Tibial artery (tissue), 4 donors: ENCODE measurements around the gene CXCL16.

Experiments used
- DNase-seq, 2 donors: peaks; one replicate each; pipeline ENCODE4 v3.0.0-alpha.2; 2019
- H3K27ac ChIP-seq, 2 donors: fragments of 200-600 bp; sonication (generic) in 1 of 2; 1 replicate in 1 of 2; 2 replicates in 1 of 2; pipeline ENCODE4 v1.5.1; 2018 to 2019; ENCODE audit warnings: mild to moderate bottlenecking in 1 of 2
- H3K27me3 ChIP-seq, 2 donors: fragments of 200-600 bp; sonication (generic) in 1 of 2; one replicate each; pipeline versions ENCODE4 v1.5.1 to v1.6.0; 2016 to 2019
- H3K36me3 ChIP-seq, 3 donors: fragments of 200-600 bp; sonication (generic) in 2 of 3; one replicate each; pipeline ENCODE4 v1.5.1; 2016 to 2019; ENCODE audit warnings: mild to moderate bottlenecking in 2 of 3
- H3K4me1 ChIP-seq, 4 donors: fragments of 200-600 bp; sonication (generic) in 2 of 4; 1 replicate in 3 of 4; 2 replicates in 1 of 4; pipeline ENCODE4 v1.5.1; 2016 to 2019
- H3K4me3 ChIP-seq, 2 donors: fragments of 200-600 bp; sonication (generic) in 1 of 2; 1 replicate in 1 of 2; 2 replicates in 1 of 2; pipeline ENCODE4 v1.5.1; 2018 to 2019; ENCODE audit warnings: mild to moderate bottlenecking in 2 of 2
- H3K9me3 ChIP-seq, 3 donors: fragments of 200-600 bp; sonication (generic) in 1 of 3; one replicate each; pipeline ENCODE4 v1.5.1; 2016 to 2019
- CTCF ChIP-seq, 2 experiments: fragments of 200-600 bp in 1 of 2; fragments of 450-650 bp in 1 of 2; IDR thresholded peaks; one replicate each; pipeline ENCODE4 v1.5.1; 2017 to 2019; ENCODE audit warnings: antibody characterized with exemption in 2 of 2, mild to moderate bottlenecking in 1 of 2, moderate library complexity in 1 of 2
- intact Hi-C: fragments of 100-400 bp; cut with DNase I; formaldehyde crosslinking; loops from one replicate; pipeline ENCODE4 v1.15.0; 2023; ENCODE audit warnings: low total_unique reads

CXCL16 gene

GRCh38 chr17:4725646-4726310 is 13.9 kb downstream of the CXCL16 start:
- intact Hi-C loops: no loop called here
- TF ChIP-seq CTCF (IDR thresholded peaks at IDR 0.05): no peak
- Histone ChIP-seq H3K27me3 (no peaks in the 10 kb centered on the region), H3K36me3 (peaks cover 0 to under 1% (median 0%) of the 10 kb centered on the region in 3 donors), H3K9me3 (no peaks in the 10 kb centered on the region), H3K27ac (no peak overlapping the region), H3K4me1 (peaks cover 0 to 5% (median 4%) of the 10 kb centered on the region in 4 donors), H3K4me3 (no peak overlapping the region)
- DNase-seq: no peak

GRCh38 chr17:4724650-4725049 is 15.1 kb downstream of the CXCL16 start:
- DNase-seq: no peak
- no peaks in the 10 kb centered on the region for H3K4me1 ChIP-seq
- H3K4me3 ChIP-seq: no peak overlapping the region
- H3K9me3 ChIP-seq: no peaks in the 10 kb centered on the region
- intact Hi-C loops: no loop called here
- H3K27ac ChIP-seq: no peak overlapping the region
- peaks cover 0 to 11% (median 0%) of the 10 kb centered on the region in 3 donors for H3K36me3 ChIP-seq
- no peak for TF ChIP-seq CTCF (IDR thresholded peaks at IDR 0.05)
- H3K27me3 ChIP-seq: no peaks in the 10 kb centered on the region

- H3K4me3 ChIP-seq: no peak overlapping the region
- H3K9me3 ChIP-seq: no peaks in the 10 kb centered on the region
- intact Hi-C loops: no loop called here
- no peak for TF ChIP-seq CTCF (IDR thresholded peaks at IDR 0.05)
- no peaks in the 10 kb centered on the region for H3K4me1 ChIP-seq
- H3K27me3 ChIP-seq: no peaks in the 10 kb centered on the region
- H3K36me3 ChIP-seq: peaks cover 0 to 27% (median 6%) of the 10 kb centered on the region in 3 donors
- no peak overlapping the region for H3K27ac ChIP-seq
- DNase-seq: no peak
These were observed 17.0 kb downstream of the CXCL16 start for GRCh38 chr17:4722678-4723240.

GRCh38 chr17:4721203-4722135 is 18.3 kb downstream of the CXCL16 start:
- H3K27ac ChIP-seq: no peak overlapping the region
- intact Hi-C loops: no loop called here
- H3K9me3 ChIP-seq: no peaks in the 10 kb centered on the region
- peaks cover 0 to 40% (median 9%) of the 10 kb centered on the region in 3 donors for H3K36me3 ChIP-seq
- H3K27me3 ChIP-seq: no peaks in the 10 kb centered on the region
- TF ChIP-seq CTCF (IDR thresholded peaks at IDR 0.05): no peak
- no peaks in the 10 kb centered on the region for H3K4me1 ChIP-seq
- H3K4me3 ChIP-seq: no peak overlapping the region
- DNase-seq: no peak

- H3K36me3 ChIP-seq: peaks cover 0 to 46% (median 15%) of the 10 kb centered on the region in 3 donors
- no peaks in the 10 kb centered on the region for H3K4me1 ChIP-seq
- H3K27ac ChIP-seq: no peak overlapping the region
- intact Hi-C loops: no loop called here
- no peaks in the 10 kb centered on the region for H3K9me3 ChIP-seq
- H3K4me3 ChIP-seq: no peak overlapping the region
- H3K27me3 ChIP-seq: no peaks in the 10 kb centered on the region
- no peak for TF ChIP-seq CTCF (IDR thresholded peaks at IDR 0.05)
- no peak for DNase-seq
These were observed 18.9 kb downstream of the CXCL16 start for GRCh38 chr17:4720787-4721186.
